HCT116 (cell line): ENCODE data around the gene AKNAD1. TPM values are rescaled to one million over a fixed set of nuclear protein-coding genes. Genes with fewer than 3 reads are reported as not detected.

ENCODE experiments used
- ATAC-seq: fragments of 200-7000 bp; cut with Tn5 transposase; 2 replicates; pipeline ENCODE4 v1.9.1; 2020; ENCODE audit warnings: mild to moderate bottlenecking, moderate library complexity
- BruUV-seq: library from RNA; stranded (reverse); fragments of 400-500 nt; replicated peaks from 2 replicates; lab custom pipeline; 2021; lab: Mats Ljungman, UMichigan
- CTCF ChIA-PET: fragments of 300-600 bp; sonication (Branson Sonifier 250); formaldehyde crosslinking; loops from one replicate; lab custom pipeline; 2021; ENCODE audit warnings: antibody characterized with exemption; lab: Charles Lee
- POLR2A ChIA-PET: fragments of 300-600, 350-600 bp; sonication (Branson Sonifier 250); formaldehyde crosslinking; loops from one replicate; lab custom pipeline; 2021; ENCODE audit warnings: antibody characterized with exemption; lab: Charles Lee
- RAD21 ChIA-PET, 2 experiments: fragments of 300-600 bp; sonication (Branson Sonifier 250); formaldehyde crosslinking; loops; one replicate each; lab custom pipeline; 2023; ENCODE audit warnings: low total read pairs in 2 of 2; ENCODE audit not compliant: uncharacterized antibody in 2 of 2, unreplicated experiment in 2 of 2, low non-redundant PET in 1 of 2; lab: Charles Lee
- DNase-seq: peaks from one replicate; pipeline ENCODE4 v3.0.0-alpha.2; 2010; ENCODE audit warnings: low read depth, low spot score
- H2AFZ ChIP-seq: fragments of 200-600 bp; shearing (Covaris generic), sonication (generic); 2 replicates; pipeline ENCODE4 v1.6.1; 2017; ENCODE audit warnings: low read depth, mixed run types, mixed read lengths, antibody characterized with exemption, low read length; ENCODE audit not compliant: poor library complexity, severe bottlenecking
- H3K27ac ChIP-seq: 2 replicates; pipeline ENCODE4 v1.5.1; 2012; ENCODE audit warnings: low read depth, low read length
- H3K27me3 ChIP-seq: fragments of 200-600 bp; sonication (generic); 2 replicates; pipeline ENCODE4 v1.6.1; 2016; ENCODE audit warnings: mixed run types, low read length, mixed read lengths; ENCODE audit not compliant: insufficient read depth
- H3K36me3 ChIP-seq, 2 experiments: fragments of 200-500 bp in 1 of 2; fragments of 200-600 bp in 1 of 2; sonication (Bioruptor generic) in 1 of 2; sonication (generic) in 1 of 2; 2 replicates each; pipeline versions ENCODE4 v1.5.1 to v1.6.1; 2014 to 2016; ENCODE audit warnings: low read length in 2 of 2, inconsistent platforms in 1 of 2, mixed read lengths in 1 of 2, mixed run types in 1 of 2; ENCODE audit not compliant: insufficient read depth in 2 of 2, control insufficient read depth in 1 of 2
- H3K4me1 ChIP-seq, 2 experiments: fragments of 200-600 bp in 1 of 2; sonication (generic) in 1 of 2; 2 replicates each; pipeline versions ENCODE4 v1.5.1 to v1.6.1; 2012 to 2017; ENCODE audit warnings: low read length in 2 of 2, inconsistent platforms in 1 of 2, mild to moderate bottlenecking in 1 of 2, mixed read lengths in 1 of 2, mixed run types in 1 of 2, moderate library complexity in 1 of 2; ENCODE audit not compliant: insufficient read depth in 2 of 2, control insufficient read depth in 1 of 2
- H3K4me2 ChIP-seq: fragments of 200-600 bp; sonication (generic); 2 replicates; pipeline ENCODE4 v1.6.1; 2017; ENCODE audit warnings: mixed run types, low read length, mixed read lengths
- H3K4me3 ChIP-seq, 2 experiments: fragments of 200-600 bp in 1 of 2; sonication (generic) in 1 of 2; replicated peaks in 1 of 2; 2 replicates each; pipeline ENCODE4 v1.5.1; 2011 to 2016; ENCODE audit warnings: low read length in 2 of 2, control low read depth in 1 of 2, low read depth in 1 of 2, mild to moderate bottlenecking in 1 of 2, mixed read lengths in 1 of 2, mixed run types in 1 of 2
- H3K79me2 ChIP-seq: fragments of 200-600 bp; sonication (generic); 2 replicates; pipeline ENCODE4 v1.6.1; 2017; ENCODE audit warnings: mild to moderate bottlenecking, mixed run types, low read length, moderate library complexity, mixed read lengths; ENCODE audit not compliant: insufficient read depth
- H3K9ac ChIP-seq: fragments of 200-600 bp; sonication (generic); 2 replicates; pipeline ENCODE4 v1.6.1; 2016; ENCODE audit warnings: low read length, mixed read lengths
- H3K9me2 ChIP-seq: fragments of 200-600 bp; sonication (generic), shearing (Covaris generic); 2 replicates; pipeline ENCODE4 v1.6.1; 2017; ENCODE audit warnings: mixed run types, mild to moderate bottlenecking, moderate library complexity; ENCODE audit not compliant: insufficient read depth
- H3K9me3 ChIP-seq, 2 experiments: fragments of 200-500 bp in 1 of 2; fragments of 200-600 bp in 1 of 2; sonication (Bioruptor generic) in 1 of 2; sonication (generic) in 1 of 2; 2 replicates each; pipeline ENCODE4 v1.6.1; 2014 to 2017; ENCODE audit warnings: low read length in 2 of 2, mixed read lengths in 2 of 2, inconsistent platforms in 1 of 2, low read depth in 1 of 2, mild to moderate bottlenecking in 1 of 2, mixed run types in 1 of 2, moderate library complexity in 1 of 2; ENCODE audit not compliant: control insufficient read depth in 1 of 2, insufficient read depth in 1 of 2
- H4K20me1 ChIP-seq: fragments of 200-600 bp; sonication (generic), shearing (Covaris generic); 2 replicates; pipeline ENCODE4 v1.6.1; 2017; ENCODE audit warnings: mixed run types, mild to moderate bottlenecking, moderate library complexity; ENCODE audit not compliant: insufficient read depth
- CBX3 ChIP-seq: IDR thresholded peaks from 2 replicates; pipeline ENCODE4 v1.6.1; 2012; ENCODE audit warnings: low read depth
- CEBPB ChIP-seq: IDR thresholded peaks from 2 replicates; pipeline ENCODE4 v1.6.1; 2012; ENCODE audit warnings: low read depth
- CTCF ChIP-seq, 3 experiments: fragments of 200-600 bp in 1 of 3; sonication (generic) in 1 of 3; IDR thresholded peaks in 2 of 3; conservative IDR thresholded peaks in 1 of 3; 2 replicates each; pipeline ENCODE4 v1.5.1; 2012 to 2017; ENCODE audit warnings: low read depth in 2 of 3, low read length in 2 of 3, antibody characterized with exemption in 1 of 3, borderline replicate concordance in 1 of 3, control low read depth in 1 of 3, mild to moderate bottlenecking in 1 of 3, mixed read lengths in 1 of 3, mixed run types in 1 of 3, moderate library complexity in 1 of 3; ENCODE audit not compliant: insufficient read depth in 1 of 3
- EGR1 ChIP-seq: IDR thresholded peaks from 2 replicates; pipeline ENCODE4 v1.6.1; 2012; ENCODE audit warnings: low read depth
- EZH2 ChIP-seq: fragments of 200-600 bp; sonication (generic); IDR thresholded peaks from 2 replicates; pipeline ENCODE4 v1.6.1; 2017; ENCODE audit warnings: antibody characterized with exemption, mixed run types
- POLR2A ChIP-seq: IDR thresholded peaks from 2 replicates; pipeline ENCODE4 v1.7.0; 2011; ENCODE audit warnings: borderline replicate concordance; ENCODE audit not compliant: insufficient read depth, insufficient read length; ENCODE audit errors: extremely low read depth
- REST ChIP-seq: IDR thresholded peaks from 2 replicates; pipeline ENCODE4 v1.6.1; 2012; ENCODE audit warnings: low read depth
- ZFX ChIP-seq: fragments of 450-650 bp; IDR thresholded peaks from 2 replicates; pipeline ENCODE4 v1.6.1; 2017
- intact Hi-C: fragments of 100-400 bp; cut with micrococcal nuclease; formaldehyde crosslinking; loops from 2 replicates; pipeline ENCODE4 v1.10.0; 2022
- total RNA-seq: library from RNA; stranded (reverse); gene quantifications from one replicate; pipeline ENCODE4 v1.2.1, GENCODE V29; 2021; ENCODE audit not compliant: unreplicated experiment

The AKNAD1 gene
- total RNA-seq, 1 experiment from 2014 or later: 0.15 TPM

- Histone ChIP-seq H3K4me2 (no peak overlapping the region), H3K4me3 (no peak overlapping the region), H3K4me1 (peaks cover 17 to 34% of the 10 kb centered on the region in 2 experiments), H3K27me3 (no peaks in the 10 kb centered on the region), H3K9me3 (no peaks in the 10 kb centered on the region), H3K27ac (no peak overlapping the region), H3K79me2 (no peaks in the 10 kb centered on the region), H2AFZ (no peak overlapping the region), H3K9ac (no peak overlapping the region), H3K9me2 (no peaks in the 10 kb centered on the region), H3K36me3 (no peaks in the 10 kb centered on the region), H4K20me1 (no peaks in the 10 kb centered on the region)
- no peak for TF ChIP-seq CTCF (IDR thresholded peaks at IDR 0.05 in 2 of 3, conservative IDR thresholded peaks at IDR 0.05 in 1 of 3; ENCODE audit: borderline replicate concordance in 1 of 3, insufficient read depth in 1 of 3, low read depth in 2 of 3, low read length in 2 of 3)
- TF ChIP-seq ZFX: no peak
- no peak for TF ChIP-seq CEBPB
- TF ChIP-seq POLR2A: no peak
- no peak for TF ChIP-seq REST
- no peak for TF ChIP-seq EZH2
- TF ChIP-seq EGR1: no peak
- TF ChIP-seq CBX3: no peak
- ATAC-seq: no peak
- CTCF ChIA-PET: interaction anchor here (1.5 to 5.8 kb wide), 3 partner anchors 9 to 71 kb away, joined by 3 to 93 read pairs (median 4); no protein-coding TSS in a partner anchor
- intact Hi-C loops: loop anchor here (5.0 kb wide), 1 partner anchor 51 kb away; the partner anchor contains the start of gene GPSM2
- POLR2A ChIA-PET: no interaction called here
- RAD21 ChIA-PET: no interaction called here
- no peak for DNase-seq
- no TSS peak for BruUV-seq
Measured at GRCh38 chr1:108826081-108826635, 30.7 kb downstream of the AKNAD1 start.
